Left lung (tissue), 14 donors: ENCODE measurements around the gene SMARCD3. TPM values are rescaled to one million over a fixed set of nuclear protein-coding genes. Genes with fewer than 3 reads are reported as not detected.
A peak's percentile ranks its signal among the peaks of the same experiment; 100 is the strongest.

Source experiments
- ATAC-seq: fragments of 200-7000 bp; cut with Tn5 transposase; one replicate; pipeline ENCODE4 v1.9.1; 2020; ENCODE audit warnings: moderate library complexity
- DNase-seq, 4 donors: peaks; one replicate each; pipeline ENCODE4 v3.0.0-alpha.2; 2013 to 2020
- H3K27ac ChIP-seq, 2 donors: fragments of 200-600 bp; sonication (generic) in 1 of 2; one replicate each; pipeline versions ENCODE4 v1.5.0 to v1.8.0; 2020 to 2021
- H3K27me3 ChIP-seq, 2 donors: fragments of 200-600 bp; sonication (generic) in 1 of 2; one replicate each; pipeline versions ENCODE4 v1.5.0 to v1.8.0; 2020 to 2021
- H3K36me3 ChIP-seq, 2 donors: fragments of 200-600 bp; sonication (generic) in 1 of 2; one replicate each; pipeline versions ENCODE4 v1.5.0 to v1.8.0; 2020 to 2021
- H3K4me1 ChIP-seq, 2 donors: fragments of 200-600 bp; one replicate each; pipeline ENCODE4 v1.8.0; 2021
- H3K4me3 ChIP-seq, 2 donors: fragments of 200-600 bp; sonication (generic) in 1 of 2; one replicate each; pipeline versions ENCODE4 v1.5.0 to v1.8.0; 2020 to 2021; ENCODE audit warnings: mild to moderate bottlenecking in 1 of 2
- H3K9me3 ChIP-seq, 2 donors: fragments of 200-600 bp; sonication (generic) in 1 of 2; one replicate each; pipeline versions ENCODE4 v1.5.0 to v1.8.0; 2020 to 2021
- CTCF ChIP-seq, 2 donors: fragments of 200-600 bp; sonication (generic) in 1 of 2; IDR thresholded peaks; one replicate each; pipeline versions ENCODE4 v1.5.0 to v1.8.0; 2021; ENCODE audit warnings: antibody characterized with exemption in 2 of 2
- intact Hi-C, 2 donors: fragments of 100-400 bp; cut with DNase I; formaldehyde crosslinking; loops; one replicate each; pipeline versions ENCODE4 v1.11.2 to v1.14.2; 2022
- long read RNA-seq, 12 donors: library from polyadenylated mRNA in 2 of 12; unstranded in 2 of 12; transcript quantifications; one replicate each; pipeline ENCODE4 v2.0.0 and lab custom pipeline, GENCODE V29; 2019 to 2026
- polyA plus RNA-seq, 6 donors: library from polyadenylated mRNA; unstranded; fragments of 120-200 nt; gene quantifications; one replicate each; pipeline ENCODE4 v1.2.1, GENCODE V29; 2013; ENCODE audit not compliant: insufficient read length in 6 of 6
- total RNA-seq, 2 donors: library from RNA; stranded (reverse); fragmentation: NEBNext Ultra II Directional; extraction: Animal tissue kit (Norgen Biotek cat#: 25700); gene quantifications; one replicate each; pipeline ENCODE4 v1.2.1, GENCODE V29; 2021
- donor health status: DM: no; HTN: yes; CAD: no.
- donor health status: DM: no; HTN: no; CAD: no.

Gene SMARCD3
- total RNA-seq (10 to 100 TPM; 45.5 to 49.4 TPM), polyA plus RNA-seq (100 to 1,000 TPM in 4 of 6 donors, 10 to 100 TPM in 2; 86.2 to 130 (median 107) TPM)
- long read RNA-seq, donor 1, transcript SMARCD3-201 (13 exons, 1,993 nt), result major isoform, 8 of 27 reads
- long read RNA-seq, donor 1, transcript SMARCD3-206 (4 exons, 1,755 nt), result minor isoform, 5 of 27 reads
- long read RNA-seq, donor 1, transcript SMARCD3-209 (8 exons, 1,654 nt), result minor isoform, 5 of 27 reads
- long read RNA-seq, donor 1, partial matches to known transcripts, result 0 of 27 reads
- long read RNA-seq, donor 1, other reads (novel, unspliced or antisense), result 0 of 27 reads
- long read RNA-seq, donor 2, transcript SMARCD3-201 (13 exons, 1,993 nt), result major isoform, 9 of 43 reads
- long read RNA-seq, donor 2, transcript SMARCD3-209 (8 exons, 1,654 nt), result minor isoform, 5 of 43 reads
- long read RNA-seq, donor 2, transcript SMARCD3-206 (4 exons, 1,755 nt), result minor isoform, 5 of 43 reads
- long read RNA-seq, donor 2, transcript SMARCD3-215 (2 exons, 468 nt), result major isoform, 9 of 43 reads
- long read RNA-seq, donor 2, partial matches to known transcripts, result 13 of 43 reads
- long read RNA-seq, donor 2, other reads (novel, unspliced or antisense), result 0 of 43 reads
- long read RNA-seq, donor 3, transcript SMARCD3-201 (13 exons, 1,993 nt), result major isoform, 11 of 28 reads
- long read RNA-seq, donor 3, transcript SMARCD3-215 (2 exons, 468 nt), result minor isoform, 5 of 28 reads
- long read RNA-seq, donor 3, partial matches to known transcripts, result 5 of 28 reads
- long read RNA-seq, donor 3, other reads (novel, unspliced or antisense), result 0 of 28 reads
- long read RNA-seq, donor 4, partial matches to known transcripts, result 1 of 3 reads
- long read RNA-seq, donor 4, other reads (novel, unspliced or antisense), result 2 of 3 reads
- long read RNA-seq, donor 5, transcript SMARCD3-201 (13 exons, 1,993 nt), result major isoform, 7 of 26 reads
- long read RNA-seq, donor 5, partial matches to known transcripts, result 10 of 26 reads
- long read RNA-seq, donor 5, other reads (novel, unspliced or antisense), result 0 of 26 reads
- long read RNA-seq, donor 6, transcript SMARCD3-201 (13 exons, 1,993 nt), result major isoform, 10 of 40 reads
- long read RNA-seq, donor 6, partial matches to known transcripts, result 21 of 40 reads
- long read RNA-seq, donor 6, other reads (novel, unspliced or antisense), result 0 of 40 reads
- long read RNA-seq, donor 7, transcript SMARCD3-201 (13 exons, 1,993 nt), result major isoform, 5 of 14 reads
- long read RNA-seq, donor 7, partial matches to known transcripts, result 0 of 14 reads
- long read RNA-seq, donor 7, other reads (novel, unspliced or antisense), result 0 of 14 reads
- long read RNA-seq, donor 8, transcript SMARCD3-201 (13 exons, 1,993 nt), result major isoform, 14 of 22 reads
- long read RNA-seq, donor 8, transcript SMARCD3-209 (8 exons, 1,654 nt), result minor isoform, 5 of 22 reads
- long read RNA-seq, donor 8, partial matches to known transcripts, result 0 of 22 reads
- long read RNA-seq, donor 8, other reads (novel, unspliced or antisense), result 0 of 22 reads
- long read RNA-seq, donor 9, result 0 reads
- long read RNA-seq, donor 10, transcript SMARCD3-201 (13 exons, 1,993 nt), result minor isoform, 10 of 41 reads
- long read RNA-seq, donor 10, transcript SMARCD3-203 (14 exons, 2,018 nt), result major isoform, 24 of 41 reads
- long read RNA-seq, donor 10, partial matches to known transcripts, result 2 of 41 reads
- long read RNA-seq, donor 10, other reads (novel, unspliced or antisense), result 5 of 41 reads
- long read RNA-seq, donor 11, transcript SMARCD3-201 (13 exons, 1,993 nt), result minor isoform, 7 of 130 reads
- long read RNA-seq, donor 11, transcript SMARCD3-203 (14 exons, 2,018 nt), result major isoform, 49 of 130 reads
- long read RNA-seq, donor 11, transcript SMARCD3-206 (4 exons, 1,755 nt), result minor isoform, 9 of 130 reads
- long read RNA-seq, donor 11, transcript SMARCD3-215 (2 exons, 468 nt), result minor isoform, 12 of 130 reads
- long read RNA-seq, donor 11, partial matches to known transcripts, result 51 of 130 reads
- long read RNA-seq, donor 11, other reads (novel, unspliced or antisense), result 0 of 130 reads
- long read RNA-seq, donor 12, transcript SMARCD3-201 (13 exons, 1,993 nt), result major isoform, 9 of 20 reads
- long read RNA-seq, donor 12, partial matches to known transcripts, result 0 of 20 reads
- long read RNA-seq, donor 12, other reads (novel, unspliced or antisense), result 0 of 20 reads

GRCh38 chr7:151248346-151249033, at the start of gene SMARCD3:
Gene SMARCD3 (minus strand): TSS chr7:151248694. CDS start chr7:151248562, 132 bp downstream.
- intact Hi-C loops, result loop anchor here in 1 of 2 donors (10.0 kb wide), 1 partner anchor 56 kb away; no protein-coding TSS in a partner anchor
- Histone ChIP-seq H3K27ac (peak within 1 kb of the TSS; percentile 80 to 89), H3K27me3 (peaks cover 15 to 95% of the 10 kb centered on the region in 2 donors), H3K9me3 (no peaks in the 10 kb centered on the region), H3K36me3 (no peaks in the 10 kb centered on the region), H3K4me1 (peaks cover 24 to 89% of the 10 kb centered on the region in 2 donors), H3K4me3 (peak within 1 kb of the TSS; percentile 49 to 64)
- peak; percentile 54 for ATAC-seq
- TF ChIP-seq CTCF (IDR thresholded peaks at IDR 0.05), result no peak
- peak in 3 of 4 donors; percentile 69 to 88 (median 76) for DNase-seq

- DNase-seq (no peak), ATAC-seq (no peak)
- H3K4me3 ChIP-seq, result no peak overlapping the region
- no peaks in the 10 kb centered on the region for H3K9me3 ChIP-seq
- H3K27ac ChIP-seq, result no peak overlapping the region
- no peak for TF ChIP-seq CTCF (IDR thresholded peaks at IDR 0.05)
- no peaks in the 10 kb centered on the region for H3K36me3 ChIP-seq
- H3K4me1 ChIP-seq, result no peaks in the 10 kb centered on the region
- H3K27me3 ChIP-seq, result peaks cover 0 to 15% of the 10 kb centered on the region in 2 donors
- intact Hi-C loops, result no loop called here
Measured at GRCh38 chr7:151296202-151296992, 47.9 kb upstream of the SMARCD3 start.

- H3K27ac ChIP-seq, result no peak overlapping the region
- peaks cover 0 to 5% of the 10 kb centered on the region in 2 donors for H3K4me1 ChIP-seq
- TF ChIP-seq CTCF (IDR thresholded peaks at IDR 0.05), result no peak
- H3K4me3 ChIP-seq, result no peak overlapping the region
- ATAC-seq (no peak), DNase-seq (no peak)
- no peaks in the 10 kb centered on the region for H3K36me3 ChIP-seq
- peaks cover 0 to 15% of the 10 kb centered on the region in 2 donors for H3K27me3 ChIP-seq
- H3K9me3 ChIP-seq, result no peaks in the 10 kb centered on the region
- intact Hi-C loops, result no loop called here
Measured at GRCh38 chr7:151292850-151293249, 44.4 kb upstream of the SMARCD3 start.
